Endothelial cell of umbilical vein (primary cell): Measurements from ENCODE around the gene SDC3.

Experiments
- CTCF ChIP-seq, 2 donors: IDR thresholded peaks; 1 replicate in 1 of 2; 2 replicates in 1 of 2; pipeline ENCODE4 v1.5.1; 2011; ENCODE audit warnings: low read length in 2 of 2, mild to moderate bottlenecking in 2 of 2, moderate library complexity in 2 of 2, control low read depth in 1 of 2, inconsistent platforms in 1 of 2, low read depth in 1 of 2; ENCODE audit not compliant: insufficient read depth in 1 of 2; ENCODE audit errors: extremely low read depth in 1 of 2
- EZH2 ChIP-seq: IDR thresholded peaks from 2 replicates; pipeline ENCODE4 v1.6.1; 2012; ENCODE audit warnings: borderline replicate concordance, low read depth, mild to moderate bottlenecking, moderate library complexity, low read length, inconsistent platforms; ENCODE audit not compliant: severe bottlenecking
- FOS ChIP-seq: IDR thresholded peaks from 2 replicates; pipeline ENCODE4 v1.6.1; 2011; ENCODE audit warnings: mild to moderate bottlenecking, low read length, moderate library complexity, borderline replicate concordance; ENCODE audit not compliant: insufficient read depth
- GATA2 ChIP-seq: IDR thresholded peaks from 2 replicates; pipeline ENCODE4 v1.7.0; 2011; ENCODE audit warnings: low read depth, mild to moderate bottlenecking, moderate library complexity, mixed read lengths, low read length; ENCODE audit not compliant: insufficient read length, insufficient read depth
- POLR2A ChIP-seq: IDR thresholded peaks from 2 replicates; pipeline ENCODE4 v1.6.1; 2012; ENCODE audit warnings: low read depth, mild to moderate bottlenecking, control low read depth, low read length
- POLR2AphosphoS5 ChIP-seq: IDR thresholded peaks from 2 replicates; pipeline ENCODE4 v1.6.1; 2012; ENCODE audit warnings: low read depth, mild to moderate bottlenecking, control low read depth, low read length, moderate library complexity; ENCODE audit not compliant: insufficient read depth

- TF ChIP-seq CTCF (IDR thresholded peaks at IDR 0.05; ENCODE audit: extremely low read depth in 1 of 2, insufficient read depth in 1 of 2, low read depth in 1 of 2, low read length in 2 of 2), result no peak
- no peak for TF ChIP-seq POLR2A
- no peak for TF ChIP-seq EZH2
- TF ChIP-seq FOS, result no peak
- TF ChIP-seq GATA2, result no peak
- TF ChIP-seq POLR2AphosphoS5, result no peak
Observed at GRCh38 chr1:30948278-30948677, 39.7 kb upstream of the SDC3 start.
